H9 (cell line): ENCODE data around the gene RNF5. TPM values are rescaled to one million over a fixed set of nuclear protein-coding genes. Genes with fewer than 3 reads are reported as not detected.

Experiments
- DNase-seq: peaks from one replicate; pipeline ENCODE4 v3.0.0-alpha.2; 2017
- H2AFZ ChIP-seq: one replicate; pipeline ENCODE4 v1.6.1; 2013; ENCODE audit warnings: mild to moderate bottlenecking, low read length, control low read depth, moderate library complexity
- H2AK5ac ChIP-seq: 2 replicates; pipeline ENCODE4 v1.6.1; 2013; ENCODE audit warnings: low read length, control low read depth, mixed read lengths; ENCODE audit not compliant: insufficient read length
- H2BK120ac ChIP-seq: one replicate; pipeline ENCODE4 v1.6.1; 2013; ENCODE audit warnings: low read depth, mild to moderate bottlenecking, low read length, control low read depth, inconsistent platforms; ENCODE audit not compliant: poor library complexity, severe bottlenecking
- H2BK12ac ChIP-seq: 2 replicates; pipeline ENCODE4 v1.6.1; 2013; ENCODE audit warnings: low read length, control low read depth, mixed read lengths, low read depth; ENCODE audit not compliant: insufficient read length
- H2BK15ac ChIP-seq: 2 replicates; pipeline ENCODE4 v1.6.1; 2013; ENCODE audit warnings: low read depth, low read length, control low read depth
- H2BK20ac ChIP-seq: one replicate; pipeline ENCODE4 v1.6.1; 2013; ENCODE audit warnings: low read depth, mild to moderate bottlenecking, low read length, control low read depth, inconsistent platforms; ENCODE audit not compliant: poor library complexity, severe bottlenecking
- H2BK5ac ChIP-seq: 2 replicates; pipeline ENCODE4 v1.6.1; 2013; ENCODE audit warnings: low read length, control low read depth, mixed read lengths; ENCODE audit not compliant: insufficient read length
- H3K14ac ChIP-seq: 2 replicates; pipeline ENCODE4 v1.6.1; 2013; ENCODE audit warnings: low read length, control low read depth; ENCODE audit not compliant: insufficient read depth
- H3K18ac ChIP-seq: 2 replicates; pipeline ENCODE4 v1.6.1; 2013; ENCODE audit warnings: low read depth, mild to moderate bottlenecking, mixed read lengths, low read length, control low read depth; ENCODE audit not compliant: insufficient read length
- H3K23ac ChIP-seq: 2 replicates; pipeline ENCODE4 v1.6.1; 2013; ENCODE audit warnings: low read length, control low read depth, mixed read lengths, low read depth; ENCODE audit not compliant: insufficient read length
- H3K23me2 ChIP-seq: 2 replicates; pipeline ENCODE4 v1.6.1; 2013; ENCODE audit warnings: low read depth, mild to moderate bottlenecking, mixed read lengths, low read length, control low read depth; ENCODE audit not compliant: insufficient read length, poor library complexity, severe bottlenecking
- H3K27ac ChIP-seq: 2 replicates; pipeline ENCODE4 v1.5.1; 2013; ENCODE audit warnings: low read length, control low read depth, mixed read lengths, low read depth; ENCODE audit not compliant: insufficient read length
- H3K27me3 ChIP-seq: 2 replicates; pipeline ENCODE4 v1.6.1; 2013; ENCODE audit warnings: low read length, control low read depth, inconsistent platforms; ENCODE audit not compliant: insufficient read depth
- H3K4ac ChIP-seq: 2 replicates; pipeline ENCODE4 v1.6.1; 2013; ENCODE audit warnings: low read depth, mild to moderate bottlenecking, control low read depth, inconsistent platforms, low read length, moderate library complexity
- H3K4me1 ChIP-seq: 2 replicates; pipeline ENCODE4 v1.6.1; 2013; ENCODE audit warnings: low read length, control low read depth, inconsistent platforms; ENCODE audit not compliant: insufficient read depth
- H3K4me2 ChIP-seq: 2 replicates; pipeline ENCODE4 v1.6.1; 2013; ENCODE audit warnings: low read length, control low read depth, mixed read lengths; ENCODE audit not compliant: insufficient read length, insufficient read depth
- H3K56ac ChIP-seq: 2 replicates; pipeline ENCODE4 v1.6.1; 2013; ENCODE audit warnings: low read depth, mild to moderate bottlenecking, mixed read lengths, low read length, control low read depth; ENCODE audit not compliant: insufficient read length
- H3K79me1 ChIP-seq: 2 replicates; pipeline ENCODE4 v1.6.1; 2013; ENCODE audit warnings: low read depth, mild to moderate bottlenecking, moderate library complexity, low read length, control low read depth, inconsistent platforms; ENCODE audit not compliant: insufficient read depth, poor library complexity, severe bottlenecking
- H3K79me2 ChIP-seq: 2 replicates; pipeline ENCODE4 v1.6.1; 2013; ENCODE audit warnings: low read length, control low read depth, inconsistent platforms; ENCODE audit not compliant: insufficient read depth
- H3K9ac ChIP-seq: 2 replicates; pipeline ENCODE4 v1.6.1; 2013; ENCODE audit warnings: low read length, control low read depth, mixed read lengths; ENCODE audit not compliant: insufficient read length; ENCODE audit errors: extremely low read depth
- H3K9me3 ChIP-seq: one replicate; pipeline ENCODE4 v1.6.1; 2013; ENCODE audit warnings: low read depth, low read length, inconsistent platforms; ENCODE audit not compliant: control insufficient read depth
- H3T11ph ChIP-seq: one replicate; pipeline ENCODE4 v1.6.1; 2013; ENCODE audit warnings: mild to moderate bottlenecking, low read length, control low read depth, inconsistent platforms
- H4K20me1 ChIP-seq: one replicate; pipeline ENCODE4 v1.6.1; 2013; ENCODE audit not compliant: control insufficient read depth, insufficient read length, insufficient read depth
- H4K5ac ChIP-seq: 2 replicates; pipeline ENCODE4 v1.6.1; 2013; ENCODE audit warnings: low read depth, mild to moderate bottlenecking, mixed read lengths, low read length, control low read depth; ENCODE audit not compliant: insufficient read length
- H4K8ac ChIP-seq: replicated peaks from 2 replicates; pipeline ENCODE4 v1.6.1; 2013; ENCODE audit warnings: low read length, control low read depth, mixed read lengths, low read depth; ENCODE audit not compliant: insufficient read length
- H4K91ac ChIP-seq: 2 replicates; pipeline ENCODE4 v1.6.1; 2013; ENCODE audit warnings: low read depth, mild to moderate bottlenecking, moderate library complexity, mixed read lengths, low read length, control low read depth; ENCODE audit not compliant: insufficient read length
- H3K27ac Mint-ChIP-seq, 3 experiments: 2 replicates in 2 of 3; 3 replicates in 1 of 3; pipeline ENCODE4 v1.8.0; 2020 to 2021; ENCODE audit warnings: mixed read lengths in 3 of 3, mild to moderate bottlenecking in 1 of 3, moderate library complexity in 1 of 3
- H3K27me3 Mint-ChIP-seq: 2 replicates; pipeline ENCODE4 v1.8.0; 2021; ENCODE audit warnings: low read depth, mild to moderate bottlenecking, moderate library complexity, mixed read lengths
- H3K36me3 Mint-ChIP-seq, 3 experiments: 2 replicates in 2 of 3; 3 replicates in 1 of 3; pipeline ENCODE4 v1.8.0; 2020 to 2021; ENCODE audit warnings: low read depth in 3 of 3, mixed read lengths in 3 of 3; ENCODE audit not compliant: insufficient read depth in 1 of 3
- H3K4me1 Mint-ChIP-seq, 2 experiments: 2 replicates each; pipeline ENCODE4 v1.8.0; 2020; ENCODE audit warnings: mixed read lengths in 2 of 2
- H3K4me3 Mint-ChIP-seq, 2 experiments: 2 replicates in 1 of 2; 3 replicates in 1 of 2; pipeline ENCODE4 v1.8.0; 2020 to 2021; ENCODE audit warnings: mild to moderate bottlenecking in 2 of 2, mixed read lengths in 2 of 2, moderate library complexity in 1 of 2
- H3K9me3 Mint-ChIP-seq, 2 experiments: 2 replicates in 1 of 2; 3 replicates in 1 of 2; pipeline ENCODE4 v1.8.0; 2020; ENCODE audit warnings: mild to moderate bottlenecking in 2 of 2, mixed read lengths in 2 of 2, moderate library complexity in 1 of 2
- CTCF ChIP-seq: fragments of 200-600 bp; sonication (generic); conservative IDR thresholded peaks from 3 replicates; pipeline ENCODE4 v1.8.0; 2021; ENCODE audit warnings: antibody characterized with exemption, mild to moderate bottlenecking
- WGBS: extraction: QIAGEN DNeasy Blood & Tissue Kit; methylation state at CpG from one replicate; pipeline ENCODE4 v1.1.7; 2013; ENCODE audit warnings: missing lambda C conversion rate, low lambda C conversion rate, mixed read lengths; ENCODE audit not compliant: insufficient read length; ENCODE audit errors: extremely low coverage; 5-methylcytosine and 5-hydroxymethylcytosine counted together
- total RNA-seq: library from RNA; stranded (reverse); gene quantifications from 2 replicates; pipeline ENCODE4 v1.2.1, GENCODE V29; 2021

The RNF5 gene
- total RNA-seq, 1 experiment from 2014 or later, result 116 TPM

GRCh38 chr6:32189742-32190053, 11.5 kb downstream of the RNF5 start:
- Histone ChIP-seq H2BK12ac (no peak overlapping the region), H3T11ph (no peak overlapping the region), H3K79me1 (no peaks in the 10 kb centered on the region), H3K23me2 (peaks cover 7% of the 10 kb centered on the region), H4K91ac (no peak overlapping the region), H3K4me2 (peak overlapping the region; percentile 72), H3K18ac (no peak overlapping the region), H3K4ac (no peak overlapping the region), H3K56ac (no peak overlapping the region), H2AFZ (no peak overlapping the region), H3K27me3 (no peaks in the 10 kb centered on the region), H3K14ac (no peak overlapping the region; the same call in 1 of the 2 replicates), H2BK20ac (no peak overlapping the region), H4K20me1 (no peaks in the 10 kb centered on the region), H2BK120ac (no peak overlapping the region), H3K4me1 (peaks cover 7% of the 10 kb centered on the region), H3K9me3 (no peaks in the 10 kb centered on the region), H3K9ac (no peak overlapping the region), H2BK15ac (no peak overlapping the region), H3K27ac (no peak overlapping the region), H3K79me2 (no peaks in the 10 kb centered on the region), H4K5ac (no peak overlapping the region), H2AK5ac (no peak overlapping the region), H3K23ac (no peak overlapping the region), H2BK5ac (no peak overlapping the region), H4K8ac (no peak overlapping the region)
- DNase-seq, result no peak
- H3K4me1 Mint-ChIP-seq, result peaks cover 50 to 61% of the 10 kb centered on the region in 2 experiments
- peaks cover 12 to 36% (median 34%) of the 10 kb centered on the region in 3 experiments; a peak in 6 of 7 replicates for H3K36me3 Mint-ChIP-seq
- no peaks in the 10 kb centered on the region; a peak in 1 of 5 replicates for H3K9me3 Mint-ChIP-seq
- no peaks in the 10 kb centered on the region for H3K27me3 Mint-ChIP-seq
- peak overlapping the region; percentile 76 to 90 for H3K4me3 Mint-ChIP-seq
- no peak for TF ChIP-seq CTCF
- H3K27ac Mint-ChIP-seq, result peak overlapping the region in 1 of 3 experiments; percentile 98; a peak in 3 of 7 replicates
- no CpG with 5 or more reads among the region's 23 CpGs for WGBS
